GM21447 (cell line): ENCODE data around the gene STARD9.

Source experiments
- ATAC-seq: cut with Tn5 transposase; IDR thresholded peaks from one replicate; pipeline ENCODE4 v1.9.1; 2021; ENCODE audit not compliant: unreplicated experiment

The STARD9 gene

GRCh38 chr15:42693496-42693895, 118.1 kb downstream of the STARD9 start:
- ATAC-seq = no peak

GRCh38 chr15:42693942-42694341, 118.5 kb downstream of the STARD9 start:
- ATAC-seq = no peak

GRCh38 chr15:42694398-42694797, 119.0 kb downstream of the STARD9 start:
- ATAC-seq = no peak

- ATAC-seq = no peak
Measured at GRCh38 chr15:42695527-42696071, 120.2 kb downstream of the STARD9 start.

- no peak for ATAC-seq
Measured at GRCh38 chr15:42696626-42697025, 121.2 kb downstream of the STARD9 start.

- ATAC-seq = no peak
Measured at GRCh38 chr15:42704492-42704926, 129.1 kb downstream of the STARD9 start.

GRCh38 chr15:42705336-42705735, 129.9 kb downstream of the STARD9 start:
- ATAC-seq = no peak

- ATAC-seq = no peak
Measured at GRCh38 chr15:42707068-42707467, 131.7 kb downstream of the STARD9 start.

GRCh38 chr15:42707873-42708544, 132.6 kb downstream of the STARD9 start:
- no peak for ATAC-seq

GRCh38 chr15:42710662-42711061, 135.3 kb downstream of the STARD9 start:
- no peak for ATAC-seq

GRCh38 chr15:42711746-42712145, 136.3 kb downstream of the STARD9 start:
- ATAC-seq = no peak

GRCh38 chr15:42712584-42712983, 137.2 kb downstream of the STARD9 start:
- no peak for ATAC-seq

GRCh38 chr15:42716125-42716524, 140.7 kb downstream of the STARD9 start:
- ATAC-seq = no peak

- no peak for ATAC-seq
Measured at GRCh38 chr15:42716626-42717025, 141.2 kb downstream of the STARD9 start.

GRCh38 chr15:42719043-42719442, 143.6 kb downstream of the STARD9 start:
- no peak for ATAC-seq

- ATAC-seq = no peak
Measured at GRCh38 chr15:42720071-42720470, 144.7 kb downstream of the STARD9 start.

- no peak for ATAC-seq
Measured at GRCh38 chr15:42721016-42721415, 145.6 kb downstream of the STARD9 start.

- ATAC-seq = no peak
Measured at GRCh38 chr15:42721916-42722315, 146.5 kb downstream of the STARD9 start.

GRCh38 chr15:42723068-42723467, 147.7 kb downstream of the STARD9 start:
- ATAC-seq = no peak

GRCh38 chr15:42724276-42724675, 148.9 kb downstream of the STARD9 start:
- no peak for ATAC-seq

GRCh38 chr15:42725331-42725903, 150.0 kb downstream of the STARD9 start:
- ATAC-seq = no peak

- no peak for ATAC-seq
Measured at GRCh38 chr15:42726114-42726513, 150.7 kb downstream of the STARD9 start.
